PC-3 (cell line): ENCODE data around the gene GPRC5B.

Experiments
- CTCF ChIP-seq: fragments of 300-600 bp; sonication (generic); conservative IDR thresholded peaks from 2 replicates; pipeline ENCODE4 v1.5.1; 2017; ENCODE audit warnings: antibody characterized with exemption, low read depth, mild to moderate bottlenecking, low read length
- EZH2 ChIP-seq: fragments of 300-600 bp; sonication (generic); IDR thresholded peaks from one replicate; pipeline ENCODE4 v1.6.1; 2017; ENCODE audit warnings: antibody characterized with exemption, mild to moderate bottlenecking, low read length; ENCODE audit not compliant: unreplicated experiment

- TF ChIP-seq CTCF (no peak), EZH2 (no peak)
Measured at GRCh38 chr16:19829844-19830692, 54.6 kb downstream of the GPRC5B start.
